A549 (cell line): ENCODE measurements around the gene PAM. TPM values are rescaled to one million over a fixed set of nuclear protein-coding genes. Genes with fewer than 3 reads are reported as not detected.

Source experiments
- ATAC-seq, 2 experiments: fragments of 200-7000 bp in 1 of 2; fragments of >200 bp in 1 of 2; cut with Nextera tagmentation in 1 of 2; cut with Tn5 transposase in 1 of 2; 3 replicates each; pipeline versions ENCODE4 v1.8.0 to v1.9.1; 2018 to 2020; ENCODE audit warnings: mild to moderate bottlenecking in 1 of 2, moderate library complexity in 1 of 2
- CTCF ChIA-PET: fragments of 300-600 bp; sonication (Branson Sonifier 250); formaldehyde crosslinking; extraction: SDS; loops from one replicate; lab custom pipeline; 2021; ENCODE audit warnings: antibody characterized with exemption, inconsistent platforms; lab: Yijun Ruan, JAX
- POLR2A ChIA-PET: fragments of 350-600 bp; formaldehyde crosslinking; extraction: SDS; loops from one replicate; lab custom pipeline; 2021; ENCODE audit warnings: antibody characterized with exemption, inconsistent platforms; lab: Yijun Ruan, JAX
- DNase-seq, 2 experiments: peaks; one replicate each; pipeline versions ENCODE4 v3.0.0 to v3.0.0-alpha.2; 2011 to 2016; ENCODE audit warnings: low read depth in 1 of 2, low spot score in 1 of 2
- FAIRE-seq: peaks from 2 replicates; lab custom pipeline; 2011; peaks lifted over from hg19 to GRCh38; lab: Jason Lieb, UNC
- H3K27ac ChIP-seq, 2 experiments: fragments of >200 bp; sonication (Bioruptor Twin); formaldehyde crosslinking; 3 replicates each; pipeline ENCODE4 v1.5.1; 2016 to 2017
- H3K4me1 ChIP-seq: fragments of >200 bp; sonication (Bioruptor Twin); formaldehyde crosslinking; 3 replicates; pipeline ENCODE4 v1.6.1; 2016
- H3K4me2 ChIP-seq: fragments of >200 bp; sonication (Bioruptor Twin); formaldehyde crosslinking; 3 replicates; pipeline ENCODE4 v1.6.1; 2016
- H3K4me3 ChIP-seq: fragments of >200 bp; sonication (Bioruptor Twin); formaldehyde crosslinking; 3 replicates; pipeline ENCODE4 v1.5.1; 2016
- H3K9me3 ChIP-seq: fragments of >200 bp; sonication (Bioruptor Twin); formaldehyde crosslinking; 3 replicates; pipeline ENCODE4 v1.6.1; 2016
- CBX8 ChIP-seq: fragments of 200-600 bp; sonication (generic); IDR thresholded peaks from 2 replicates; pipeline ENCODE4 v1.6.1; 2016
- CHD4 ChIP-seq: fragments of 200-600 bp; sonication (generic); IDR thresholded peaks from 2 replicates; pipeline ENCODE4 v1.6.1; 2016; ENCODE audit warnings: antibody characterized with exemption, mild to moderate bottlenecking, borderline replicate concordance
- EHMT2 ChIP-seq: fragments of 200-600 bp; sonication (generic); IDR thresholded peaks from 2 replicates; pipeline ENCODE4 v1.6.1; 2016; ENCODE audit warnings: antibody characterized with exemption, low read depth, mild to moderate bottlenecking, moderate library complexity
- FOSL2 ChIP-seq, 2 experiments: fragments of 450-650 bp in 1 of 2; fragments of >200 bp in 1 of 2; sonication (Bioruptor Twin) in 1 of 2; formaldehyde crosslinking; IDR thresholded peaks; 2 replicates each; pipeline versions ENCODE4 v1.5.0 to v1.6.1; 2016 to 2020; ENCODE audit warnings: mild to moderate bottlenecking in 1 of 2, moderate library complexity in 1 of 2
- GATA3 ChIP-seq: IDR thresholded peaks from 2 replicates; pipeline ENCODE4 v1.6.1; 2012; ENCODE audit warnings: borderline replicate concordance
- HEYL ChIP-seq: fragments of 250-450 bp; sonication (Bioruptor Pico); IDR thresholded peaks from 2 replicates; pipeline ENCODE4 v1.8.0; 2021; ENCODE audit warnings: mild to moderate bottlenecking, moderate library complexity
- HOXA7 ChIP-seq: fragments of 250-450 bp; sonication (Bioruptor Pico); IDR thresholded peaks from 2 replicates; pipeline ENCODE4 v1.5.0; 2020; ENCODE audit warnings: mild to moderate bottlenecking, moderate library complexity
- KDM5A ChIP-seq: fragments of 200-600 bp; sonication (generic); IDR thresholded peaks from 2 replicates; pipeline ENCODE4 v1.6.1; 2016; ENCODE audit warnings: antibody characterized with exemption, mild to moderate bottlenecking
- MYC ChIP-seq: IDR thresholded peaks from 2 replicates; pipeline ENCODE4 v1.6.1; 2012; ENCODE audit warnings: mild to moderate bottlenecking, inconsistent platforms, low read length, improper control_type of control experiment, borderline replicate concordance
- RAD21 ChIP-seq, 2 experiments: fragments of >200 bp in 1 of 2; sonication (Bioruptor Twin) in 1 of 2; formaldehyde crosslinking in 1 of 2; IDR thresholded peaks in 1 of 2; conservative IDR thresholded peaks in 1 of 2; 2 replicates in 1 of 2; 3 replicates in 1 of 2; pipeline ENCODE4 v1.6.1; 2012 to 2018; ENCODE audit warnings: inconsistent platforms in 1 of 2
- RARB ChIP-seq: fragments of 250-450 bp; sonication (Bioruptor Pico); IDR thresholded peaks from 2 replicates; pipeline ENCODE4 v1.8.0; 2021; ENCODE audit warnings: mild to moderate bottlenecking, moderate library complexity
- REST ChIP-seq: fragments of 200-600 bp; sonication (generic); IDR thresholded peaks from 2 replicates; pipeline ENCODE4 v1.6.1; 2016; ENCODE audit warnings: antibody characterized with exemption, mild to moderate bottlenecking, moderate library complexity
- RFX5 ChIP-seq: fragments of 450-650 bp; IDR thresholded peaks from 2 replicates; pipeline ENCODE4 v1.7.1; 2014; ENCODE audit warnings: antibody characterized with exemption, mild to moderate bottlenecking, moderate library complexity
- RNF2 ChIP-seq: fragments of 200-600 bp; sonication (generic); IDR thresholded peaks from 2 replicates; pipeline ENCODE4 v1.6.1; 2016; ENCODE audit warnings: low read depth, mild to moderate bottlenecking, antibody characterized with exemption, moderate library complexity, borderline replicate concordance
- SMC3 ChIP-seq: fragments of >200 bp; sonication (Bioruptor Twin); formaldehyde crosslinking; IDR thresholded peaks from 3 replicates; pipeline ENCODE4 v1.6.1; 2018; ENCODE audit warnings: inconsistent platforms
- USF2 ChIP-seq: fragments of 450-650 bp; IDR thresholded peaks from 2 replicates; pipeline ENCODE4 v1.6.1; 2014; ENCODE audit warnings: antibody characterized with exemption
- ZC3H11A ChIP-seq: fragments of 450-650 bp; IDR thresholded peaks from 2 replicates; pipeline ENCODE4 v1.6.1; 2014; ENCODE audit warnings: antibody characterized with exemption, mild to moderate bottlenecking
- ZNF302 ChIP-seq: fragments of 250-450 bp; sonication (Bioruptor Pico); IDR thresholded peaks from 2 replicates; pipeline ENCODE4 v1.9.0; 2021; ENCODE audit warnings: inconsistent platforms, mild to moderate bottlenecking, moderate library complexity
- WGBS: methylation state at CpG from one replicate; pipeline ENCODE4 v1.1.6; 2017; ENCODE audit errors: missing lambda C conversion rate; 5-methylcytosine and 5-hydroxymethylcytosine counted together
- polyA plus RNA-seq, 4 experiments: library from polyadenylated mRNA; depleted of rRNA in 3 of 4; stranded (reverse); fragments of >200 nt; fragmentation: RNase III in 1 of 4; extraction: RNeasy Plus Mini Kit Qiagen cat#74134 plus additional on column Dnase treatment in 1 of 4; gene quantifications; 2 replicates in 3 of 4; 3 replicates in 1 of 4; pipeline ENCODE4 v1.2.3, GENCODE V29; 2011 to 2017
- TF ChIP-seq, protein P1 (sequence below): fragments of >200 bp; sonication (Bioruptor Twin); formaldehyde crosslinking; IDR thresholded peaks from 2 replicates; pipeline ENCODE4 v1.6.1; 2016
- TF ChIP-seq, protein P2 (sequence below): fragments of >200 bp; sonication (Bioruptor Twin); formaldehyde crosslinking; IDR thresholded peaks from 3 replicates; pipeline ENCODE4 v1.6.1; 2016

Gene PAM
- polyA plus RNA-seq, 2 of the 4 experiments (the other 2 are of a cell fraction): 21.5 to 25.1 TPM

- TF ChIP-seq SMC3: no peak
- TF ChIP-seq HOXA7: no peak
- TF ChIP-seq, all 56 proteins: peak for 0
- 36% methylated on average over 5 of the region's 5 CpGs for WGBS
- no peak for DNase-seq
- POLR2A ChIA-PET: no interaction called here
- no peak overlapping the region for H3K4me3 ChIP-seq
- no peak for ATAC-seq
- no peak overlapping the region for H3K27ac ChIP-seq
- no peak for FAIRE-seq
- H3K4me1 ChIP-seq: no peaks in the 10 kb centered on the region
- H3K4me2 ChIP-seq: no peak overlapping the region
- CTCF ChIA-PET: interaction anchor here (1.0 kb wide), 1 partner anchor 126 kb away, joined by 3 read pairs; no protein-coding TSS in a partner anchor
- H3K9me3 ChIP-seq: no peaks in the 10 kb centered on the region
Measured at GRCh38 chr5:102845041-102845440, 89.9 kb downstream of the PAM start.

- FAIRE-seq: no peak
- 69% methylated on average over 7 of the region's 7 CpGs for WGBS
- POLR2A ChIA-PET: no interaction called here
Measured at GRCh38 chr5:102850503-102850902, 95.4 kb downstream of the PAM start.

GRCh38 chr5:102853680-102854079 is 98.6 kb downstream of the PAM start:
- Histone ChIP-seq H3K4me2 (no peak overlapping the region), H3K9me3 (no peaks in the 10 kb centered on the region), H3K4me1 (no peaks in the 10 kb centered on the region), H3K27ac (no peak overlapping the region), H3K4me3 (no peak overlapping the region)
- no peak for FAIRE-seq
- DNase-seq: no peak
- 85% methylated on average over 4 of the region's 4 CpGs for WGBS
- TF ChIP-seq CHD4 (no peak), RFX5 (no peak), MYC (no peak), GATA3 (no peak), KDM5A (no peak), EHMT2 (no peak), ZC3H11A (no peak), CBX8 (no peak), HEYL (CRISPR knock-in tag) (no peak), RARB (CRISPR knock-in tag) (no peak), FOSL2 (IDR thresholded peaks at IDR 0.05) (no peak), FOSL2 (CRISPR knock-in tag; IDR thresholded peaks at IDR 0.05) (no peak), ZNF302 (CRISPR knock-in tag) (no peak), RNF2 (no peak), RAD21 (conservative IDR thresholded peaks at IDR 0.05 in 1 of 2, IDR thresholded peaks at IDR 0.05 in 1 of 2) (no peak)
- TF ChIP-seq, protein P1, sequence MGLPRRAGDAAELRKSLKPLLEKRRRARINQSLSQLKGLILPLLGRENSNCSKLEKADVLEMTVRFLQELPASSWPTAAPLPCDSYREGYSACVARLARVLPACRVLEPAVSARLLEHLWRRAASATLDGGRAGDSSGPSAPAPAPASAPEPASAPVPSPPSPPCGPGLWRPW: no peak
- TF ChIP-seq, protein P2, sequence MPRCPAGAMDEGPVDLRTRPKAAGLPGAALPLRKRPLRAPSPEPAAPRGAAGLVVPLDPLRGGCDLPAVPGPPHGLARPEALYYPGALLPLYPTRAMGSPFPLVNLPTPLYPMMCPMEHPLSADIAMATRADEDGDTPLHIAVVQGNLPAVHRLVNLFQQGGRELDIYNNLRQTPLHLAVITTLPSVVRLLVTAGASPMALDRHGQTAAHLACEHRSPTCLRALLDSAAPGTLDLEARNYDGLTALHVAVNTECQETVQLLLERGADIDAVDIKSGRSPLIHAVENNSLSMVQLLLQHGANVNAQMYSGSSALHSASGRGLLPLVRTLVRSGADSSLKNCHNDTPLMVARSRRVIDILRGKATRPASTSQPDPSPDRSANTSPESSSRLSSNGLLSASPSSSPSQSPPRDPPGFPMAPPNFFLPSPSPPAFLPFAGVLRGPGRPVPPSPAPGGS: no peak
- ATAC-seq: no peak
- ChIA-PET POLR2A (no interaction called here), CTCF (no interaction called here)

More at GRCh38 chr5:102850503-102850902, 95.4 kb downstream of the PAM start:
- H3K4me1 ChIP-seq: no peaks in the 10 kb centered on the region
- ATAC-seq (no peak; a peak in 1 of 6 replicates), DNase-seq (no peak)
- no peak for TF ChIP-seq CBX8
- TF ChIP-seq USF2: 0 out of 2 replicates have a peak, but pooled peaks have one; percentile 14
- TF ChIP-seq REST: no peak
- no peak overlapping the region for H3K4me2 ChIP-seq
- no peaks in the 10 kb centered on the region for H3K9me3 ChIP-seq
- CTCF ChIA-PET: no interaction called here
- H3K4me3 ChIP-seq: no peak overlapping the region
- H3K27ac ChIP-seq: no peak overlapping the region
